K562 (cell line): ENCODE data around the gene RIIAD1. TPM values are rescaled to one million over a fixed set of nuclear protein-coding genes. Genes with fewer than 3 reads are reported as not detected.

Experiments
- HIVEP1 ChIP-seq: fragments of 250-450 bp; sonication (Bioruptor Pico); IDR thresholded peaks from 2 replicates; pipeline ENCODE4 v1.4.0; 2020; ENCODE audit warnings: mild to moderate bottlenecking
- NKRF ChIP-seq: fragments of 450-650 bp; IDR thresholded peaks from 2 replicates; pipeline ENCODE4 v1.6.1; 2016; ENCODE audit warnings: borderline replicate concordance
- PURB ChIP-seq: sonication (generic); formaldehyde crosslinking; IDR thresholded peaks from 2 replicates; pipeline ENCODE4 v1.9.0; 2021; ENCODE audit warnings: low read depth, mild to moderate bottlenecking, missing genetic modification reagents
- TRIM25 ChIP-seq: fragments of 450-650 bp; IDR thresholded peaks from 2 replicates; pipeline ENCODE4 v1.7.0; 2016; ENCODE audit warnings: borderline replicate concordance
- ZNF609 ChIP-seq: sonication (generic); formaldehyde crosslinking; IDR thresholded peaks from 2 replicates; pipeline ENCODE4 v1.8.1; 2023; ENCODE audit warnings: missing genetic modification reagents, mild to moderate bottlenecking, borderline replicate concordance
- polyA plus RNA-seq, 8 experiments: library from polyadenylated mRNA; depleted of rRNA in 4 of 8; stranded (reverse) in 5 of 8; unstranded in 3 of 8; fragments of >200 nt; fragmentation: Nextera tagmentation in 2 of 8; fragmentation: Illumina TruSeq in 1 of 8; extraction: Ambion mirVana in 2 of 8; extraction: Trizol in 1 of 8; gene quantifications; 2 replicates each; pipeline versions ENCODE4 v1.2.1 to v1.2.3, GENCODE V29; 2011 to 2014; ENCODE audit warnings: inconsistent platforms in 1 of 8, missing spikeins in 1 of 8
- total RNA-seq, 7 experiments: library from RNA; depleted of rRNA in 6 of 7; stranded (reverse); fragments of >200 nt in 6 of 7; fragmentation: Illumina TruSeq in 2 of 7; extraction: Trizol in 2 of 7; gene quantifications; 2 replicates each; pipeline versions ENCODE4 v1.2.1 to v1.2.3, GENCODE V29; 2011 to 2021; ENCODE audit warnings: low replicate concordance in 1 of 7

The RIIAD1 gene
- total and polyA plus RNA-seq, 9 of the 15 experiments (the other 6 are each of a cell fraction or from before 2014, with no cell fraction given): not detected

- no peak for TF ChIP-seq TRIM25
- TF ChIP-seq HIVEP1 (CRISPR knock-in tag): no peak
- TF ChIP-seq PURB (CRISPR knock-in tag): no peak
- no peak for TF ChIP-seq ZNF609 (CRISPR knock-in tag)
- no peak for TF ChIP-seq NKRF
- TF ChIP-seq, all 486 proteins: peak for 0
These were observed 768 bp upstream of the RIIAD1 start (continued) for GRCh38 chr1:151720554-151720953.
